Activated naive CD4-positive, alpha-beta T cell treated with anti-CD3 and anti-CD28 coated beads, Interleukin-2, amount 50 U/mL, for 16 hours (primary cell): ENCODE measurements around the gene STRN.
"Not testable (repeated sequence)": the region's sequence is repeated elsewhere in the genome, so short reads cannot be mapped to it uniquely, and the experiment has no call there.

ENCODE experiments used
- DNase-seq: peaks from one replicate; pipeline ENCODE4 v3.0.0-alpha.2; 2020

The STRN gene

GRCh38 chr2:36902385-36903120 lies 63.8 kb downstream of the STRN start:
- DNase-seq = no peak

GRCh38 chr2:36892805-36893204 lies 73.5 kb downstream of the STRN start:
- DNase-seq = no peak

- DNase-seq = no peak
Measured at GRCh38 chr2:36889795-36890194, 76.5 kb downstream of the STRN start.

- DNase-seq = not testable (repeated sequence)
Measured at GRCh38 chr2:36887095-36887494, 79.2 kb downstream of the STRN start.

GRCh38 chr2:36886664-36887063 lies 79.7 kb downstream of the STRN start:
- no peak for DNase-seq

GRCh38 chr2:36885605-36886004 lies 80.7 kb downstream of the STRN start:
- DNase-seq = no peak

GRCh38 chr2:36882532-36882931 lies 83.8 kb downstream of the STRN start:
- DNase-seq = no peak

GRCh38 chr2:36881816-36882215 lies 84.5 kb downstream of the STRN start:
- no peak for DNase-seq

GRCh38 chr2:36878429-36878828 lies 87.9 kb downstream of the STRN start:
- DNase-seq = no peak

- DNase-seq = no peak
Measured at GRCh38 chr2:36871068-36871707, 95.1 kb downstream of the STRN start.

- DNase-seq = no peak
Measured at GRCh38 chr2:36869606-36870005, 96.7 kb downstream of the STRN start.

- no peak for DNase-seq
Measured at GRCh38 chr2:36861896-36862295, 104.4 kb downstream of the STRN start.

GRCh38 chr2:36859366-36859792 lies 107.0 kb downstream of the STRN start:
- DNase-seq = no peak

- no peak for DNase-seq
Measured at GRCh38 chr2:36858551-36859365, 107.6 kb downstream of the STRN start.

GRCh38 chr2:36857713-36858112 lies 108.6 kb downstream of the STRN start:
- no peak for DNase-seq

GRCh38 chr2:36855429-36855828 lies 110.9 kb downstream of the STRN start:
- DNase-seq = no peak

GRCh38 chr2:36854241-36854640 lies 112.1 kb downstream of the STRN start:
- DNase-seq = no peak

- no peak for DNase-seq
Measured at GRCh38 chr2:36849265-36849664, 117.1 kb downstream of the STRN start.

- DNase-seq = no peak
Measured at GRCh38 chr2:36843838-36844237, 122.5 kb downstream of the STRN start.

GRCh38 chr2:36839976-36840617 lies 126.2 kb downstream of the STRN start:
- no peak for DNase-seq

- no peak for DNase-seq
Measured at GRCh38 chr2:36834731-36835524, 131.4 kb downstream of the STRN start.

- no peak for DNase-seq
Measured at GRCh38 chr2:36834203-36834602, 132.1 kb downstream of the STRN start.
